ENCODE data around the gene FSD1. TPM values are rescaled to one million over a fixed set of nuclear protein-coding genes. Genes with fewer than 3 reads are reported as not detected.

Gene FSD1
- polyA plus RNA-seq, 1 experiment: 6.8 TPM

- ChIA-PET CTCF (interaction anchor here (0.6 kb wide), 1 partner anchor 17 kb away, joined by 3 read pairs; no protein-coding TSS in a partner anchor), POLR2A (interaction anchor here (1.1 kb wide), 1 partner anchor 11 kb away, joined by 3 read pairs; no protein-coding TSS in a partner anchor)
- no peaks in the 10 kb centered on the region for H3K27me3 ChIP-seq (ENCODE audit: control insufficient read depth, insufficient read depth, low read length)
- peak within 1 kb of the TSS; percentile 55 for H3K4me3 ChIP-seq (ENCODE audit: low read depth, low read length)
- no peak for TF ChIP-seq CTCF (IDR thresholded peaks at IDR 0.05; ENCODE audit: low read depth, low read length)
- no peaks in the 10 kb centered on the region for H3K9me3 ChIP-seq (ENCODE audit: control insufficient read depth, insufficient read depth, low read length)
- no peak for DNase-seq (ENCODE audit: low read depth, low spot score)
- H3K27ac ChIP-seq (ENCODE audit: low read depth, low read length): peak within 1 kb of the TSS; percentile 21
Measured at GRCh38 chr19:4338441-4339355, 34.3 kb downstream of the FSD1 start, which contains the start of gene STAP2. TSS of gene STAP2 (minus strand) at chr19:4338827. CDS start at chr19:4338753, 74 bp downstream.

DNA sequence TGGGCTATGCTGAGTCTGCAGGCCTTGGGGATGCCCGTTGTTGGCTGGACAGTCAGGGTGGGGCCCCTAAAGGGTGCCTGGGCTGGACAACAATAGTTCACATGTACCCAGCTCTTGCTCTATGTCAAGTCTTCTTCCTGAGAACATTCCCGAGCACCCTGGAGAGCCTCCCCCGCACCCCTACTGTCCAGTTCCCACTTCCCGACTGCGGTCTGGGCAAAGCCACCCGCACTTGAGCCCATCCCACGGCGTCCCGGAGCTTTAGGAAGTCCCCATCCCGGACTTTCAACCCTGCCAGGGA is 37.9 kb downstream of the FSD1 start:
- TF ChIP-seq CTCF (IDR thresholded peaks at IDR 0.05; ENCODE audit: low read depth, low read length): no peak
- H3K27ac ChIP-seq (ENCODE audit: low read depth, low read length): peak overlapping the region; percentile 83
- H3K27me3 ChIP-seq (ENCODE audit: control insufficient read depth, insufficient read depth, low read length): no peaks in the 10 kb centered on the region
- H3K9me3 ChIP-seq (ENCODE audit: control insufficient read depth, insufficient read depth, low read length): no peaks in the 10 kb centered on the region; the same call in 1 of the 2 replicates
- no peak for DNase-seq (ENCODE audit: low read depth, low spot score)
- peak overlapping the region; percentile 72 for H3K4me3 ChIP-seq (ENCODE audit: low read depth, low read length)
- ChIA-PET CTCF (interaction anchor here (0.7 to 2.7 kb wide), 7 partner anchors 10 to 355 kb away, joined by 3 to 54 read pairs (median 4); partner anchors contain the start of gene SH3GL1), POLR2A (interaction anchor here (0.7 to 1.8 kb wide), 15 partner anchors 9 to 357 kb away, joined by 3 to 13 read pairs (median 4); partner anchors contain the start of genes HDGFL2 and SH3GL1)

GRCh38 chr19:4342615-4343369 is 38.4 kb downstream of the FSD1 start:
- Histone ChIP-seq H3K4me3 (ENCODE audit: low read depth, low read length) (peak overlapping the region; percentile 72), H3K9me3 (ENCODE audit: control insufficient read depth, insufficient read depth, low read length) (no peaks in the 10 kb centered on the region; the same call in 1 of the 2 replicates), H3K27ac (ENCODE audit: low read depth, low read length) (peak overlapping the region; percentile 83), H3K27me3 (ENCODE audit: control insufficient read depth, insufficient read depth, low read length) (no peaks in the 10 kb centered on the region)
- peak; percentile 43 for TF ChIP-seq CTCF (IDR thresholded peaks at IDR 0.05; ENCODE audit: low read depth, low read length)
- ChIA-PET CTCF (interaction anchor here (0.7 to 2.7 kb wide), 8 partner anchors 10 to 355 kb away, joined by 3 to 54 read pairs (median 4); partner anchors contain the start of gene SH3GL1), POLR2A (interaction anchor here (0.5 to 1.8 kb wide), 18 partner anchors 9 to 845 kb away, joined by 3 to 13 read pairs (median 4); partner anchors contain the start of genes HDGFL2 and SH3GL1)
- DNase-seq (ENCODE audit: low read depth, low spot score): peak; percentile 100

- peak; percentile 24 for DNase-seq (ENCODE audit: low read depth, low spot score)
- POLR2A ChIA-PET: interaction anchor here (0.6 to 1.8 kb wide), 12 partner anchors 9 to 844 kb away, joined by 3 to 13 read pairs (median 4); partner anchors contain the start of gene HDGFL2
- CTCF ChIA-PET: interaction anchor here (1.0 to 2.7 kb wide), 5 partner anchors 9 to 77 kb away, joined by 4 to 54 read pairs (median 5); partner anchors contain the start of gene SH3GL1
Measured at GRCh38 chr19:4343370-4344307, 39.2 kb downstream of the FSD1 start, which contains the start of gene MPND. TSS of gene MPND (plus strand) at chr19:4343562. CDS start at chr19:4343594, 32 bp downstream.

More at GRCh38 chr19:4343370-4344307, 39.2 kb downstream of the FSD1 start, which contains the start of gene MPND:
- Histone ChIP-seq H3K27ac (ENCODE audit: low read depth, low read length) (peak within 1 kb of the TSS; percentile 83), H3K27me3 (ENCODE audit: control insufficient read depth, insufficient read depth, low read length) (no peaks in the 10 kb centered on the region), H3K4me3 (ENCODE audit: low read depth, low read length) (peak within 1 kb of the TSS; percentile 72), H3K9me3 (ENCODE audit: control insufficient read depth, insufficient read depth, low read length) (no peaks in the 10 kb centered on the region; the same call in 1 of the 2 replicates)
- TF ChIP-seq CTCF (IDR thresholded peaks at IDR 0.05; ENCODE audit: low read depth, low read length): no peak

Measured in AG04450 (cell line).